ENCODE data around the gene TIGD7. TPM values are rescaled to one million over a fixed set of nuclear protein-coding genes. Genes with fewer than 3 reads are reported as not detected.

TIGD7 gene
- total and polyA plus RNA-seq, 2 of the 13 experiments (the other 11 are each of a cell fraction or from before 2014, with no cell fraction given) = not detected

DNA sequence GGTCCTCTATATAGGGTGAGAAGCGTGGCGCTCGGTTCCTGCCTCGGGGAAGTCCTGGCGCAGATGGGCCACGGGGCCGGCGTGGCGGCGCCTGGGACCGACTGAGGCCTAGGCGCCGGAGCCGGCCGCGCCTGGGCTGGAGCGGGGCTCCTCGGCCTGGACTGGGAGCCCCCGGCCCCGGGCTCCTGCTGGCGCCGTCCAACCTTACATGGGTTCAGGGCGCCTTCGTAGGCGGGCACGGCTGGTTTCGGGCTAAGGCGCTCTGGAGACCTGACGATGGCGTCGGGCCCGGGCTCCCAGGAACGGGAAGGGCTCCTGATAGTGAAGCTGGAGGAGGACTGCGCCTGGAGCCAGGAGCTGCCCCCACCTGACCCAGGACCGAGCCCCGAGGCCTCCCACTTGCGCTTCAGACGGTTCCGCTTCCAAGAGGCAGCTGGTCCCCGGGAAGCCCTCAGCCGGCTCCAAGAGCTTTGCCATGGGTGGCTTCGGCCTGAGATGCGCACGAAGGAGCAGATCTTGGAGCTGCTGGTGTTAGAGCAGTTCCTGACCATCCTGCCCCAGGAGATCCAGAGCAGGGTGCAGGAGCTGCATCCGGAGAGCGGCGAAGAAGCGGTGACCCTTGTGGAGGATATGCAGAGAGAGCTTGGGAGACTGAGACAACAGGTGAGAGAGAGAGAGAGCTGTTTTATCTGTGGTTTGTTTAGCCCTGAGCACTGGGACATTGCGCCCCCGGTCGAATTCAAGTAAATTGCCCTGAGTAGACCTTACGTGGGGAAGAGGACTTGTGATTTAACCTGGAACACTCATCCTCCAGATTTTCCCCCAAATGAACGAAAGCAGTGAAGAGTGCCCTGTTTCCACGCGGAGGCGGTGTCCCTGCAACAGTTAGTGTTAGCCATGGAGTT, 21.4 kb downstream of the TIGD7 start (continued):
- no peak for TF ChIP-seq GPN1 (CRISPR knock-in tag; IDR thresholded peaks at IDR 0.05; ENCODE audit: borderline replicate concordance)
- no peak for TF ChIP-seq ZNF263 (CRISPR knock-in tag; IDR thresholded peaks at IDR 0.05)
- no peak for TF ChIP-seq DMAP1 (CRISPR knock-in tag; IDR thresholded peaks at IDR 0.05)
- no peak for TF ChIP-seq ZNF431 (CRISPR knock-in tag; IDR thresholded peaks at IDR 0.05; ENCODE audit: borderline replicate concordance, low read depth)
- TF ChIP-seq, protein P1, sequence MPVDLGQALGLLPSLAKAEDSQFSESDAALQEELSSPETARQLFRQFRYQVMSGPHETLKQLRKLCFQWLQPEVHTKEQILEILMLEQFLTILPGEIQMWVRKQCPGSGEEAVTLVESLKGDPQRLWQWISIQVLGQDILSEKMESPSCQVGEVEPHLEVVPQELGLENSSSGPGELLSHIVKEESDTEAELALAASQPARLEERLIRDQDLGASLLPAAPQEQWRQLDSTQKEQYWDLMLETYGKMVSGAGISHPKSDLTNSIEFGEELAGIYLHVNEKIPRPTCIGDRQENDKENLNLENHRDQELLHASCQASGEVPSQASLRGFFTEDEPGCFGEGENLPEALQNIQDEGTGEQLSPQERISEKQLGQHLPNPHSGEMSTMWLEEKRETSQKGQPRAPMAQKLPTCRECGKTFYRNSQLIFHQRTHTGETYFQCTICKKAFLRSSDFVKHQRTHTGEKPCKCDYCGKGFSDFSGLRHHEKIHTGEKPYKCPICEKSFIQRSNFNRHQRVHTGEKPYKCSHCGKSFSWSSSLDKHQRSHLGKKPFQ (CRISPR knock-in tag; IDR thresholded peaks at IDR 0.05; ENCODE audit: insufficient replicate concordance) = peak; percentile 27
- TF ChIP-seq KLF9 (CRISPR knock-in tag; IDR thresholded peaks at IDR 0.05; ENCODE audit: low read depth) = no peak
- TF ChIP-seq, protein P2, sequence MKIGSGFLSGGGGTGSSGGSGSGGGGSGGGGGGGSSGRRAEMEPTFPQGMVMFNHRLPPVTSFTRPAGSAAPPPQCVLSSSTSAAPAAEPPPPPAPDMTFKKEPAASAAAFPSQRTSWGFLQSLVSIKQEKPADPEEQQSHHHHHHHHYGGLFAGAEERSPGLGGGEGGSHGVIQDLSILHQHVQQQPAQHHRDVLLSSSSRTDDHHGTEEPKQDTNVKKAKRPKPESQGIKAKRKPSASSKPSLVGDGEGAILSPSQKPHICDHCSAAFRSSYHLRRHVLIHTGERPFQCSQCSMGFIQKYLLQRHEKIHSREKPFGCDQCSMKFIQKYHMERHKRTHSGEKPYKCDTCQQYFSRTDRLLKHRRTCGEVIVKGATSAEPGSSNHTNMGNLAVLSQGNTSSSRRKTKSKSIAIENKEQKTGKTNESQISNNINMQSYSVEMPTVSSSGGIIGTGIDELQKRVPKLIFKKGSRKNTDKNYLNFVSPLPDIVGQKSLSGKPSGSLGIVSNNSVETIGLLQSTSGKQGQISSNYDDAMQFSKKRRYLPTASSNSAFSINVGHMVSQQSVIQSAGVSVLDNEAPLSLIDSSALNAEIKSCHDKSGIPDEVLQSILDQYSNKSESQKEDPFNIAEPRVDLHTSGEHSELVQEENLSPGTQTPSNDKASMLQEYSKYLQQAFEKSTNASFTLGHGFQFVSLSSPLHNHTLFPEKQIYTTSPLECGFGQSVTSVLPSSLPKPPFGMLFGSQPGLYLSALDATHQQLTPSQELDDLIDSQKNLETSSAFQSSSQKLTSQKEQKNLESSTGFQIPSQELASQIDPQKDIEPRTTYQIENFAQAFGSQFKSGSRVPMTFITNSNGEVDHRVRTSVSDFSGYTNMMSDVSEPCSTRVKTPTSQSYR (CRISPR knock-in tag; IDR thresholded peaks at IDR 0.05; ENCODE audit: borderline replicate concordance) = no peak
- no peak for TF ChIP-seq ZKSCAN1 (IDR thresholded peaks at IDR 0.05; ENCODE audit: low read length)
- TF ChIP-seq TBX3 (IDR thresholded peaks at IDR 0.05; ENCODE audit: borderline replicate concordance) = no peak
- TF ChIP-seq ZNF703 (CRISPR knock-in tag; IDR thresholded peaks at IDR 0.05; ENCODE audit: borderline replicate concordance) = no peak
- TF ChIP-seq THYN1 (CRISPR knock-in tag; IDR thresholded peaks at IDR 0.05; ENCODE audit: borderline replicate concordance, low read depth) = no peak
- no peak for TF ChIP-seq RARG (CRISPR knock-in tag; IDR thresholded peaks at IDR 0.05; ENCODE audit: low read depth)
- TF ChIP-seq ZNF251 (CRISPR knock-in tag; IDR thresholded peaks at IDR 0.05) = no peak
- TF ChIP-seq ZBTB21 (CRISPR knock-in tag; IDR thresholded peaks at IDR 0.05) = no peak
- no peak for TF ChIP-seq ZNF558 (CRISPR knock-in tag; IDR thresholded peaks at IDR 0.05; ENCODE audit: borderline replicate concordance)
- 0 out of 2 replicates have a peak, but pooled peaks have one; percentile 21 for TF ChIP-seq ATF7-NPFF (CRISPR knock-in tag; IDR thresholded peaks at IDR 0.05; ENCODE audit: low read depth)
- no peak for TF ChIP-seq DR1 (CRISPR knock-in tag; IDR thresholded peaks at IDR 0.05)
- TF ChIP-seq, protein P3, sequence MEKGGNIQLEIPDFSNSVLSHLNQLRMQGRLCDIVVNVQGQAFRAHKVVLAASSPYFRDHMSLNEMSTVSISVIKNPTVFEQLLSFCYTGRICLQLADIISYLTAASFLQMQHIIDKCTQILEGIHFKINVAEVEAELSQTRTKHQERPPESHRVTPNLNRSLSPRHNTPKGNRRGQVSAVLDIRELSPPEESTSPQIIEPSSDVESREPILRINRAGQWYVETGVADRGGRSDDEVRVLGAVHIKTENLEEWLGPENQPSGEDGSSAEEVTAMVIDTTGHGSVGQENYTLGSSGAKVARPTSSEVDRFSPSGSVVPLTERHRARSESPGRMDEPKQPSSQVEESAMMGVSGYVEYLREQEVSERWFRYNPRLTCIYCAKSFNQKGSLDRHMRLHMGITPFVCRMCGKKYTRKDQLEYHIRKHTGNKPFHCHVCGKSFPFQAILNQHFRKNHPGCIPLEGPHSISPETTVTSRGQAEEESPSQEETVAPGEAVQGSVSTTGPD (CRISPR knock-in tag; IDR thresholded peaks at IDR 0.05) = no peak
- TF ChIP-seq ZNF883 (CRISPR knock-in tag; IDR thresholded peaks at IDR 0.05; ENCODE audit: not compliant biosample characterization) = no peak
- TF ChIP-seq JUNB (CRISPR knock-in tag; IDR thresholded peaks at IDR 0.05; ENCODE audit: borderline replicate concordance) = no peak

All from HepG2 (cell line).